ENCODE results near the gene PPARA.
A peak's percentile ranks its signal among the peaks of the same experiment; 100 is the strongest.

PPARA gene

DNA sequence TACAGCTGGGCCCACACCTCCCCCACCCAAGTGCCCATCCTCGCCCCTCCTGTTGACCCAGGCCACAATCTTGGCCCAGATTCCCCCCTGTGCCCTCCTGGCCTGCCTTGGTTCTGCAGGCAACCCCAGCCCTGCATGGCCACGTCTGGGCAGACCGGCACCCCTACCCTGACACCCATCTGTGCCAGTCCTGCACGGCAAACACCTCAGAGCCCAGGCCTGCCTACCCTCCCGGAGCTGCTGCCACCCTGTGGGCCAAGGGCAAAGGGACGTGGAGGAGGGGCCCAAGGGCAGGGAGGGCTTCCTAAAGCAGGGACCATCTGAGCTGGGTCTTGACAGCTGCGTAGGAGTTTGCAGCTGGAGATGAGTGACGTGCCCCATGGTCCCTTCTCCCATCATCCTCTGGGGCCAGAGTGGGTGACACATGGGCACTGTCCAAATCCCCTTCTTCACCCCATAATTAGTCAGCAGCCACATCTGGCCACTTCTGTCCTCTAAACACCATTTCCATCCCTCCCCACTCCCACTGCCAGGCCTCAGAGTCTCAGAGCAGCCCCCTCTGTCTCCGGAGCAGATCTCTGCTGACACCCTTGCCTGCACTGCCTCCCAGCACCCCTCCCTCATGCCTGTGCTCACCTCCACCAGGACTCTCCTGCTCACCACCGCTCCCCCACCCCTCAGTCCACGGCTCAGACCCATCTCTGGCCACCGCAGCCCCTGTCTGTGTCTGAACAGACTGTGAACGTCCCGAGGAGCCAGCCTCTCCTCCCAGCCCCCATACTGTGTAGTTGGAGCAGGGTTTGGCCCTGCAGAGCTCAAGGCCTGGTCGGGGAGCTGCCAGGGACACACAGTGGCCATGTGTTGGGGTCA, 35.6 kb upstream of the PPARA start:
- DNase-seq, result no peak

DNA sequence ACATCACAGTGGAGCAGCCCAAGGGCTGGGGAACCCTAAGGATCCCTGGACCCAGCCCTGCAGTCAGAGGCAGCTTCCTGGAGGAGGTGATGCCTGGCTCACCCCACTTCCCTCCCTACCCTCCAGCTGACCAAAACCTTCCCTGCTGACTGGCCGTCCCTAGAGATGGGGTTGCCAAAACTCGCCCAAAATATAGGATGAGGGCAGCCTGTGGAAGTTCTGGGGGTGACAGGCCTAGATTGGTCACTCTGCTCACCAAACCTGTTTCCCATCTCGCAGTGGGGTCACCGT, 35.0 kb upstream of the PPARA start:
- DNase-seq, result no peak

DNA sequence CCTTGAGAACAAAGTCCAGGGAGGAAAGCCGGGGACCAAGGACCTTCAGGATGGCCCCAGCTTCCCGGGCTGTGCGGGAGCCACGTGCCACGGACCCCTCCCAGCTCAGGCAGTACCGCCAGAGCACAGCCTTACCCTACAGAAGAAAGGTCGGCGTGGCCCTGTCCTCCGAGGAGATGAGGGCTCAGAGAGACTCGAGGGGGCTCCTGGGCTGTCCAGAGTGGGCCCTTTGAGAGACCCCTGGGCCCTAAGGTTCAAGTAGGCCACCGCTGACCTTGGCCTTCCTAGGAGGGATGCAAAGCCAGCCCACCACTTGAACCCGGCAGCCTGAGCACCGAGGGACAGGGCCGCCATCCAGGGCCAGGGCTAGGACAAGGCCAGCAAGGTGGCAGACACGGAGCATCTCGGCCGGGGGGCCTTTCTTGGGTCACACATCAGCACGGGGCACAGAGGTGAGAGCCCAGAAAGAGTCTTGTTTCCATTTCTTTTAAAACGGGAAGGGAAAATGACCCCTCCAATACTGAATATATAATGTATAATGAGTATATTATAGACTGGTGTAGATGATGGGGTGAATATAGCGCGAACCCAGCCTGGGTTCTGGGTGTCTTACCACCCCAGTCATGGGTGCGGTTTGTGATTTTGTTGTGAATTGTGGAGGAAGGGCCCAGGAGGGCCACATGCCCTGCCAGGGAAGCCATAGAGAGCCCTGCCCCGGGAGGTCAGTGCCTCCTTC, 34.4 kb upstream of the PPARA start:
- DNase-seq, result no peak

- peak; percentile 88 for DNase-seq
Observed at GRCh38 chr22:46116491-46116958, 33.8 kb upstream of the PPARA start.

- DNase-seq, result no peak
Observed at GRCh38 chr22:46117206-46118199, 32.8 kb upstream of the PPARA start.

GRCh38 chr22:46119093-46119728, 31.1 kb upstream of the PPARA start:
- DNase-seq, result no peak

- no peak for DNase-seq
Observed at GRCh38 chr22:46119729-46120419, 30.5 kb upstream of the PPARA start.

DNA sequence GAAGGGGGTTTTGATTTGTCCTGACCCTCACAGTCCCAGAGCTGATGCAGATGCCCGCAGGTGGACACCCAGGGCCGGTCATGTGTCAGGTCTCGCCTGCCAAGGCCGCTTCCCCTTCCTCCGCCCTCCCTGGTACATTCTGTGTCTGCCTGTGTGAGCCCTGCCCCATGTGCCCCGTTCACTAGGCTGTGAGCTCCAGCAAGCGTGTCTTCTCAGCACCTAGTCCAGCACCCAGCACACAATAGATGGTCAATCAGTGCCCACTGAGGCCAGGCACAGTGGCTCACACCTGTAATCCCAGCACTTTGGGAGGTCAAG, 29.9 kb upstream of the PPARA start:
- DNase-seq, result no peak

DNA sequence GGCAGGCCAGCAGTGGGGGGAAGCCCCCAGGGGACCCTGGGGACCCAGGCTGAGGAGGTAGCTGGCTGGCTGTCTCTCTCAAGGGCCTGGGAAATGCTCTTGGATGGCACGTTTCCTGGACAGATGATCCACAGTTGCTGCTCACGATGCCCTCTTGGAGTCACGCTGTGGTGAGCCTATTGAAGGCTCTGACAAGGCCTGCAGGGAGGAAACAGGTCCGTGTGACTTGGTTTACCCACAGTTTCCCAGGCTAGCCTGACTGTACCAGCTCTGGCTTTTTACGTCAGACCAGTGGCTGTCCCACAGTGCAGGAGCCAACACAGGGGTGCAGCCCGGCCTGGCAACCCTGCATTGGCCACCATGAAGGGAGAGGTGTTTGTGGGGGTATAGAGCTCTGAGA, 29.2 kb upstream of the PPARA start:
- DNase-seq, result no peak

DNA sequence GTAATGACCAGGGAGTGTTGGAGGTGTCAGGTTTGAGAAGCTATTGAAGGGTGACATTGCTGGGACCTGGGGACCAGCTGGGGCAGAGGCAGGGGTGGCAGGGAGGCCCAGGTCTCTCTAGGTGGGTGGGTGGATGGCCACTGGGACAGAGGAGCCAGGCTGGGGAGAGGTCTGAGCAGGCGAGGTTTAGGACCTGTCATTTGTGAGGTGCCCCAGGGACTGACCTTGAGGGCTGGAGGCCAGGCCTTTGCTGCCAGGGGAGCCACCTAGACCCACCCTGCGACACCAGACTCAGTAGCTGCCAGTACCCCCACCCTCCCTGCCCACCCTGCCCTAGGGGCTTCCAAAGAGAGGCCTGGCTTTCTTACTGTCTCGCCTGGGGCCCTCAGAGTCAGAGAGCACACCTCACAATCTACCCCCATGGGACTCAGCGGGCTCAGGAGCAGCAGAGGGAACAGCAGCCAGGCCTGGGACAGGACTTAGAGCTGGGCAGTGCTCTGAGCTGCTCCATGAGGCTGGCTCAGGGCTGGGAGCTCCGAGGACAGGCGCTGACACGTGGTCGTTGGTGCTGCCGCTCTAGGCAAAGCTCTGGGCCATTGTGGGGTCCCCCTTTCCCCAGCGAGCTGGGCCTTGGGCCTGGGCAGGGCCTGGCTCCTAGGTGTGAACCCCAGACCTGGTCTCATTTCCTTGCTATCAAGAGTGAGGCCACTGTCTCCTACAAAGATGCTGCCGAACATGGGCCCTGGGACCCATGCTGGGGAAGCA, 28.6 kb upstream of the PPARA start:
- DNase-seq, result no peak

- peak; percentile 83 for DNase-seq
Observed at GRCh38 chr22:46122511-46122971, 27.8 kb upstream of the PPARA start.

GRCh38 chr22:46122980-46123693, 27.2 kb upstream of the PPARA start:
- DNase-seq, result no peak

DNA sequence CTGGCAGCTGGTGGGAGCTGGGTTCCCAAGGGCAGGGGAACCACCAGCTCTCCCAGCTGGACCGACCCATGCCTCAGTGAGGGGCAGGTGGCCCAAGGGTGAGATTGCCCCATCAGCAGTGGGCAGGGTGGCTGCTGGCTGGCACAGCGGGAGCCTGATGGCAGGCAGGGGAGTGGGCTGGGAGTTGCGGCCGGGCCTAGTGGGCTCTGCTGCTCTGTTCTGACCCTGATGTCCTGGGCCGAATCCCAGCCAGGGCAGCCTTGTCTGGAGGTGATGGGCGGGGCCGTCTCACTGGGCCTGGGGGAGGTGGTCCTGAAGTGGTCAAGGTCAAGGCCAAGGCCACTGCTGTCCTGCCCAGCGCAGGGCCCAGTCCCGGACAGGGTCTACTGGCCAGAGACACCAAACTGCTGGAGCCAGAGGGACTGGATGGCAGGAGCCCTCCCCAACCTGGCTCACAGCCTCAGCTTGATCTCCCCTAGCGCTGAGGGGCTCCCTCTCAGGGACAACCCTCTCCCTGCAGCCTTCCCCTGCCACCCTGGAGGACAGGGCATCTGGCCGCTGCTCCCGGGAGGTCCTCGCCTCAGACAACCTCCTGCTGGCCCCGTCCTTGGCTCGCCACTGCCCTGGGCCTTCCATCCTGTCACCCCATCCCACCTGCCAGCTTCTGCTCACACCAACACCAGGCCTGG, 26.5 kb upstream of the PPARA start:
- no peak for DNase-seq

DNA sequence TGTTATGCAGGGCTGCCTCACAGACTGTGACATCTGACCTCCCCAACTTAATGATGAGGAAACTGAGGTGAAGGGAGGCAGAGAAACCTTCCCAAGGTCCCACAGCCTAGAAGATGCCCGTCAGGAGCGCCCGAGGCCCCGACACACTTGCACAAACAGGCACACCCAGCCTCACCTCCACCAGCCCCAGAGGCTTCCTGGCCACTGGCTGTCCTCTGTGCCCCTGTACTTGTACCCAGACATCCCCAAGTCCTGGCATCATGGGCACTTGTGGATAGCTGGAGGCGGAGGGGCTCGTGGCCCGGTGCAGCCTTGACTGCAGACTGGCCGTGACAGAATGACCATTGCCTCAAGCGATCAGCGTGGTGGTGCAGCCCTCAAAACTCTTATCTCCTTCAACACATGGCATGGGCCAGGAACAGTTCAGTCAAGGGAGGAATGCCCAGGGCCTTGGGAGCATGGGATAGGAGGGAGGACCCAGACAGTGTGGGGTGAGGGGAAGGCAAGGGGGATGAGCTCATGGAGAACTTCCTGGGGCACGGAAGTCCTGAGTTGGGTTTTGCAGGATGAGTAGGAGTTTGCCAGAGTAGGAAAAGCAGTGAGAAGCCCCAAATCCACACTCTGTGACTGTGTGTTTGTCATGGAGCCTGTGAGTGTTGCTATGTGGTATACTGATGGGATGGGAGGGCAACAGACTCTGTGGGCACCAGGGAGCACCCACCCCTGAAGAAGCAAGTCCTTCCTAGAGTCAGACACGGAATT, 25.8 kb upstream of the PPARA start:
- no peak for DNase-seq

DNA sequence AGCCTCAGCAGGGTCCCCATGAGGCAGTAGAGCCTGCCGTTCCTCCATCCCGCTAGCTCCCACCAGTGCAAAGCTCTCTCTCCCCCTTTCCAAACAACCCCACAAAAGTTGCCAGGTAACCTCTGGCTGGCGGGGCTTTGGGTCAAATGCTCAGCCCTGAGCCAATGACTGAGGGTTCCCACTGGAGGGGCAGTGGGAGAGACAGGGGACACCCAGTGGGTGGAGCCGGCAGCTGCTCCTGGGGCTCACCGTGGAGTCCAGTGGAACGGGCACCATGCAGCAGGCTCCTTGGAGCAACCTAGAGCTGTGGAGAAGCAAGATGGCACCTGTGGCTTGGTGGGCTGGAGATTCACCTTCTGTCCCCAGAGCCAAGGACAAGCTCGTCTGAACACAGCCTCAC, 25.0 kb upstream of the PPARA start:
- DNase-seq, result no peak

DNA sequence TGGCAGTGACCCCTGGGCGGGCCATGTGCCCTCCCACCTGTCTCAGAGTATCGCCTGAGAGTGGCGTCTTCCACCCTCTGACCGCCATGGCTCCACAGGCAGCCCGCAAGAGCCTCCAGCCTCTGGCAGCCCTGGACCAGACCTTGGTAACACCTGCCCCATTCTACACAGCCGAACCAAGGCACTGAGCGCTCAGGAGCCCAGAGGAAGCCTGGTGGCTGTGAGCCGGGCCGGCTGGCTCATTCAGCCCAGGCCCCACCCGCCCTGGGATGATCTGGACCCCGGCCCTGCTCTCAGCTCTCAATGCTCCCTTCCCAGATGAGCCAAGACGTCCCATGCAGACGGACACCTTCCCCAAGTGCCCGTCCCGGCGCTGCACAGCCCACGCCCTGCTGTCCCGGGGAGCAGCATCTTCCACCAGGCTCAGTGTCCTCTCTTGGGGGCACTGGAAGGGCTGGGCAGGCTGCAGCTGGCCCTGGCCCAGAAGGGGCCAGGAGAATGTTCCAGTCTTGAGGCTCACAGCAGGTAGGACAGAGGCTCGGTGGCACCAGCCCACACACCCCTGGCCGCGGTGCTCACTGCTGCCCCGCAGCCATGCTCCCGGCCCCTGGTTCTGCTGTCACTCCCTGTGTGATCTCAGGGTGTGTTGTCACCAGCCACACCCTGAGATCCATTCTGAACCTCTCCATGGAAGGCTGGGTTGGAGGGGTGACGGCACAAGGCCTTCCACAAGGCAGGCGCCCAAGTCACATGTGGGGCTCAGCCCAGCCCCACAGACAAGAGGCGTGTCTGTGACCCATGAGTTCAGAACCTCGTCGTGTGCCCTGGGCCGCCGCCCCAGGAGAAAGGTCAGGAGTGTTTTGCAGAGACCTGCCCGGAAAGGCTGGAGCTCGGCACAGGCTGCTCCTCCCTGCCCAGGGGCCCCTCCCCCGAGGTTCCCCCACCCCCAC, 24.2 kb upstream of the PPARA start:
- no peak for DNase-seq

- DNase-seq, result no peak
Observed at GRCh38 chr22:46126853-46127385, 23.4 kb upstream of the PPARA start.

GRCh38 chr22:46127556-46127955, 22.8 kb upstream of the PPARA start:
- no peak for DNase-seq

Data from activated CD4-positive, alpha-beta T cell treated with anti-CD3 and anti-CD28 coated beads for 48 hours (primary cell).